Adrenal gland (tissue), 5 donors: ENCODE measurements around the gene TSPAN4.

Source experiments
- POLR2A ChIP-seq, 2 donors: fragments of 450-650 bp; IDR thresholded peaks; one replicate each; pipeline ENCODE4 v1.6.1; 2017; ENCODE audit warnings: antibody characterized with exemption in 2 of 2, mild to moderate bottlenecking in 2 of 2, moderate library complexity in 1 of 2
- TF ChIP-seq, protein P1 (sequence below), 6 experiments: fragments of 450-650 bp in 4 of 6; fragments of 200-600 bp in 2 of 6; sonication (generic) in 1 of 6; IDR thresholded peaks; 1 replicate in 5 of 6; 2 replicates in 1 of 6; pipeline versions ENCODE4 v1.5.1 to v1.8.0; 2016 to 2021; ENCODE audit warnings: antibody characterized with exemption in 6 of 6, mild to moderate bottlenecking in 2 of 6, moderate library complexity in 1 of 6
- donor health status: DM: no; HTN: no; CAD: no.

DNA sequence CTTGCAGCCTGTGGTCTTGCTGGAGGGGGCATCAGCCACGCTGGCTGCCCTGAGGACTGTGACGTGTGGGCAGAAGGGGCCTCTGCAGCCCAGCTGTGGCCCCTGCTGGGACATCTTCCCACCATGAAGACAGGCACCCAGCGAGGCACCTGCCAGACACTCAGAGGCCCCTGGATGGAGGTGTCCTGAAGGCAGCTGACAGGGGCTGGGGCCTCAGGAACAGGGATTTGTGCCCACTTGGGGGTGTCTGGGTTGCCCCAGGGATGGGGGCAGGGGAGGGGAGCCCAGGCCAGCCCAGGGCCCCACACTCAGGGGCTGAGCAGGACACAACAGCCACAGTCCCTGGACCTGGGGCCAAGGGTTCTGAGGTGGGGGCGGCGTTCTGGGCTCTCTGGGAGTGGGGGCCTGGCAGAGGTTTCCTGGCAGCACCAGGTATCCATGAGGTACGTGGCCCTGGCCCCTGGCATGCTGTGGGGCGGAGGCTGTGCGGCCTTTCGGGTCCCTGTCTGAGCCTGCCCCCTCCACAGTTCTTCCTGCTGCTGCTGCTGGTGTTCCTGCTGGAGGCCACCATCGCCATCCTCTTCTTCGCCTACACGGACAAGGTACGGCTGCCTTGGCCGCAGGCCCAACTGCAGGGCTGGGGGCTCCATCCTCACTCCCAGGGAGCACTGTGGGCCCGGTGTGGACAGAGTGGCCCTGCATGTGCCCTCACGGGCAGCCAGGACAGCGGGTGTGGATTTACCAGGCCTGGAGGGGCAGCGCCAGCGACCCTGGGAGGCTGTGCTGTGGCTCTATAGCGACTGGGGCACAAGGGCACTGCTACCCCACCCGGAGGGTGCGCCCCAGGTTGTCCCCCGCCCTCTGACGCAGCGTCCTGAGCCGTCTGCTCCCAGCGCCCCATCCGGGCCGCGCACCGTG lies 21.5 kb downstream of the TSPAN4 start:
- TF ChIP-seq, protein P1, sequence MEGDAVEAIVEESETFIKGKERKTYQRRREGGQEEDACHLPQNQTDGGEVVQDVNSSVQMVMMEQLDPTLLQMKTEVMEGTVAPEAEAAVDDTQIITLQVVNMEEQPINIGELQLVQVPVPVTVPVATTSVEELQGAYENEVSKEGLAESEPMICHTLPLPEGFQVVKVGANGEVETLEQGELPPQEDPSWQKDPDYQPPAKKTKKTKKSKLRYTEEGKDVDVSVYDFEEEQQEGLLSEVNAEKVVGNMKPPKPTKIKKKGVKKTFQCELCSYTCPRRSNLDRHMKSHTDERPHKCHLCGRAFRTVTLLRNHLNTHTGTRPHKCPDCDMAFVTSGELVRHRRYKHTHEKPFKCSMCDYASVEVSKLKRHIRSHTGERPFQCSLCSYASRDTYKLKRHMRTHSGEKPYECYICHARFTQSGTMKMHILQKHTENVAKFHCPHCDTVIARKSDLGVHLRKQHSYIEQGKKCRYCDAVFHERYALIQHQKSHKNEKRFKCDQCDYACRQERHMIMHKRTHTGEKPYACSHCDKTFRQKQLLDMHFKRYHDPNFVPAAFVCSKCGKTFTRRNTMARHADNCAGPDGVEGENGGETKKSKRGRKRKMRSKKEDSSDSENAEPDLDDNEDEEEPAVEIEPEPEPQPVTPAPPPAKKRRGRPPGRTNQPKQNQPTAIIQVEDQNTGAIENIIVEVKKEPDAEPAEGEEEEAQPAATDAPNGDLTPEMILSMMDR (IDR thresholded peaks at IDR 0.05) = no peak
- TF ChIP-seq POLR2A (IDR thresholded peaks at IDR 0.05) = no peak
